ENCODE measurements around the gene CADM1. TPM values are rescaled to one million over a fixed set of nuclear protein-coding genes. Genes with fewer than 3 reads are reported as not detected.

Gene CADM1
- total and polyA plus RNA-seq, 11 donors: 11.4 to 80.2 (median 40.6) TPM

DNA sequence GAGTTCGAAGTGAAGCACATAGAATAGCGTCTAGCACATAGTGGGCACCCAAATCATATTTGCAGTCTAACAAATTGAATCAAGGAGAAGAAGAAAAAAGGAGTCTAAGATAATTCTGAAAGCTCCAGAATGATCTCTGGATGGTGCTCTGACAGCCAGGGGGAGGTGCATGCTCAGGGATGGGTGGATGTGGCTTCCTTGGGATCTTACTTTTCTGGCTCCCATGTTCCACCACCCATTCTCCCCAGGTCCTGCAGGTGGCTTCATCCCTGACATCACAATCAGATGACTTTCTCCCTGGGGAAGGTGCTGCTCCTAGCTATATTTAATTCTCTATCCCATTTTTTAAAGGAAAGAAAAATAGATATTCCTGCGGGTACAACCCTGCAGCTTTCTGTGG lies 381.9 kb downstream of the CADM1 start:
- ATAC-seq (no peak), DNase-seq (no peak)
- 81 to 89% (median 85%) methylated on average over 3 of the region's 3 CpGs for WGBS, 4 donors
- Histone ChIP-seq H3K27ac (no peak overlapping the region), H3K4me3 (no peak overlapping the region), H3K27me3 (no peaks in the 10 kb centered on the region), H3K36me3 (no peaks in the 10 kb centered on the region), H3K4me1 (no peaks in the 10 kb centered on the region), H3K9me3 (no peaks in the 10 kb centered on the region)
- no peak for TF ChIP-seq POLR2A (IDR thresholded peaks at IDR 0.05)
- TF ChIP-seq, protein P1, sequence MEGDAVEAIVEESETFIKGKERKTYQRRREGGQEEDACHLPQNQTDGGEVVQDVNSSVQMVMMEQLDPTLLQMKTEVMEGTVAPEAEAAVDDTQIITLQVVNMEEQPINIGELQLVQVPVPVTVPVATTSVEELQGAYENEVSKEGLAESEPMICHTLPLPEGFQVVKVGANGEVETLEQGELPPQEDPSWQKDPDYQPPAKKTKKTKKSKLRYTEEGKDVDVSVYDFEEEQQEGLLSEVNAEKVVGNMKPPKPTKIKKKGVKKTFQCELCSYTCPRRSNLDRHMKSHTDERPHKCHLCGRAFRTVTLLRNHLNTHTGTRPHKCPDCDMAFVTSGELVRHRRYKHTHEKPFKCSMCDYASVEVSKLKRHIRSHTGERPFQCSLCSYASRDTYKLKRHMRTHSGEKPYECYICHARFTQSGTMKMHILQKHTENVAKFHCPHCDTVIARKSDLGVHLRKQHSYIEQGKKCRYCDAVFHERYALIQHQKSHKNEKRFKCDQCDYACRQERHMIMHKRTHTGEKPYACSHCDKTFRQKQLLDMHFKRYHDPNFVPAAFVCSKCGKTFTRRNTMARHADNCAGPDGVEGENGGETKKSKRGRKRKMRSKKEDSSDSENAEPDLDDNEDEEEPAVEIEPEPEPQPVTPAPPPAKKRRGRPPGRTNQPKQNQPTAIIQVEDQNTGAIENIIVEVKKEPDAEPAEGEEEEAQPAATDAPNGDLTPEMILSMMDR (IDR thresholded peaks at IDR 0.05): no peak
- intact Hi-C loops (cut with DNase I): no loop called here

All from heart left ventricle (tissue), 16 donors.